Mucosa of descending colon (tissue), 3 donors: ENCODE data around the gene FAM234B. TPM values are rescaled to one million over a fixed set of nuclear protein-coding genes. Genes with fewer than 3 reads are reported as not detected.
A peak's percentile ranks its signal among the peaks of the same experiment; 100 is the strongest.

Experiments
- ATAC-seq: fragments of 200-7000 bp; cut with Tn5 transposase; one replicate; pipeline ENCODE4 v1.9.1; 2020; ENCODE audit warnings: mild to moderate bottlenecking, moderate library complexity
- DNase-seq, 3 donors: peaks; one replicate each; pipeline ENCODE4 v3.0.0-alpha.2; 2020
- H3K36me3 ChIP-seq: fragments of 200-600 bp; one replicate; pipeline ENCODE4 v1.8.0; 2021; ENCODE audit warnings: low read depth, mild to moderate bottlenecking
- H3K4me1 ChIP-seq: fragments of 200-600 bp; one replicate; pipeline ENCODE4 v1.8.0; 2021; ENCODE audit warnings: low read depth, mild to moderate bottlenecking
- H3K4me3 ChIP-seq: fragments of 200-600 bp; one replicate; pipeline ENCODE4 v1.8.0; 2021; ENCODE audit warnings: mild to moderate bottlenecking
- H3K9me3 ChIP-seq: fragments of 200-600 bp; one replicate; pipeline ENCODE4 v1.8.0; 2021; ENCODE audit warnings: mild to moderate bottlenecking
- intact Hi-C, 2 donors: fragments of 100-400 bp; cut with DNase I in 1 of 2; cut with micrococcal nuclease in 1 of 2; formaldehyde crosslinking; loops; one replicate each; pipeline versions ENCODE4 v1.11.0 to v1.11.1; 2022; cut with DNase I, micrococcal nuclease
- total RNA-seq, 3 donors: library from RNA; stranded (reverse); fragmentation: NEBNext Ultra II Directional in 2 of 3; extraction: Animal tissue kit (Norgen Biotek cat#: 25700) in 2 of 3; gene quantifications; one replicate each; pipeline versions ENCODE4 v1.2.1 to v1.2.4, GENCODE V29; 2021 to 2023
- TF ChIP-seq, protein P1 (sequence below): fragments of 200-600 bp; IDR thresholded peaks from one replicate; pipeline ENCODE4 v1.8.0; 2022; ENCODE audit warnings: antibody characterized with exemption, mild to moderate bottlenecking
- donor health status: DM: no; HTN: no; CAD: no; lungs with moderate emphysema.
- donor health status: DM: no; HTN: no; CAD: no.
- donor health status: DM: no; HTN: yes; CAD: no.

The FAM234B gene
- total RNA-seq, 3 donors from 2014 or later: 1.4 to 3.4 (median 1.9) TPM

DNA sequence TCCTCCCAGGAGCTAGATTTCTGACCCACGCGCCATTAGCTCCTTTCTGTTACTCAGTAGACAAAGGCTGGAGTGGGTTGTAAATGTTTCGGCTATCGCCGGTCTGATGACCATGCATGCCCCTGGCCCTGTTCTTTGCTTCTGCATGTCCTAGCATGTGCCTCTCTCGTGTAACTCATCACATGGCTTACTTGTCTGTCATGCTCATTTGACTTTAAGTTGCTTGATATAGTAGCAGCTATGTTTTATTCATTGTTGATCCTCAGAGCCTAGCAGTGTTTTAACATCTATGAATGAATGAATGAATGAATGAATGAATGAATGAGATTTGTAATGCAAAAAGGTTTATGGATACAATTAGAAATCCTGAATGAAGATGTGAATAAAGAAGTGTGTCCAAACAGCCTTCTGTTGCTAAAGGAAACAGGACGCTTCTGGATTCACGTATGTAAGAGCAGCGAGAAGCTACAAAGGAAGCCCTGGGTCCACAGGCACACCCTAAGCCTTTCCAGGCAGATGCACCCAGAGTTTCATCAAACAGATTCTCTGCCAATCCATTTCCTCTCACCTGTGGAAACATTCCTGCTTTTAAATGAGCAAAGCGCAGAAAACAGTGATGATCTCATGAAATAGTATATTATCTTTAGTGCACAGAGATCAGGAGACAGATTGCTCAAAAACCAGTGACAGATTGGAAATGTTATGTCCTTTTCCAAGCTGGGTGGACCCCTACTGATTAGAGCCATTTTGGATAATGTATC, 55.8 kb downstream of the FAM234B start:
- DNase-seq: no peak
- intact Hi-C loops: loop anchor here (5.0 to 10.0 kb wide), 2 partner anchors 97 to 105 kb away; partner anchors contain the start of gene EMP1 (in 1 of the 2)
- ATAC-seq: no peak
- Histone ChIP-seq H3K4me3 (no peak overlapping the region), H3K4me1 (peaks cover 25% of the 10 kb centered on the region), H3K36me3 (no peaks in the 10 kb centered on the region), H3K9me3 (no peaks in the 10 kb centered on the region)
- TF ChIP-seq, protein P1, sequence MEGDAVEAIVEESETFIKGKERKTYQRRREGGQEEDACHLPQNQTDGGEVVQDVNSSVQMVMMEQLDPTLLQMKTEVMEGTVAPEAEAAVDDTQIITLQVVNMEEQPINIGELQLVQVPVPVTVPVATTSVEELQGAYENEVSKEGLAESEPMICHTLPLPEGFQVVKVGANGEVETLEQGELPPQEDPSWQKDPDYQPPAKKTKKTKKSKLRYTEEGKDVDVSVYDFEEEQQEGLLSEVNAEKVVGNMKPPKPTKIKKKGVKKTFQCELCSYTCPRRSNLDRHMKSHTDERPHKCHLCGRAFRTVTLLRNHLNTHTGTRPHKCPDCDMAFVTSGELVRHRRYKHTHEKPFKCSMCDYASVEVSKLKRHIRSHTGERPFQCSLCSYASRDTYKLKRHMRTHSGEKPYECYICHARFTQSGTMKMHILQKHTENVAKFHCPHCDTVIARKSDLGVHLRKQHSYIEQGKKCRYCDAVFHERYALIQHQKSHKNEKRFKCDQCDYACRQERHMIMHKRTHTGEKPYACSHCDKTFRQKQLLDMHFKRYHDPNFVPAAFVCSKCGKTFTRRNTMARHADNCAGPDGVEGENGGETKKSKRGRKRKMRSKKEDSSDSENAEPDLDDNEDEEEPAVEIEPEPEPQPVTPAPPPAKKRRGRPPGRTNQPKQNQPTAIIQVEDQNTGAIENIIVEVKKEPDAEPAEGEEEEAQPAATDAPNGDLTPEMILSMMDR: no peak

DNA sequence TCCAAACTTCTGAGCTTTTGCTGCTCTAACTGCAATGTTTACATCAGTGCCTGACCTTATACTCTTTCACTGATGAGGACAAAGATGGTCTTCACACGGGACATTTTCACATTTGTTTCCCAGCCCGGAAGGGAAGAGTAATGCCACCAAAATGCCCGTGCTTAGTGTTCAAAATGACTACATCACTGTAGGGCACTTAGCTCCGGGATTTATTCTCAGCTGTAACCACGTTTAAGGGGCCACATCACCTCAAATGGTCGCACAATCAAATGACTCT, 56.4 kb downstream of the FAM234B start:
- ATAC-seq: no peak
- no peaks in the 10 kb centered on the region for H3K36me3 ChIP-seq
- intact Hi-C loops: loop anchor here in 1 of 2 donors (5.0 kb wide), 1 partner anchor 97 kb away; the partner anchor contains the start of gene EMP1
- no peak for DNase-seq
- TF ChIP-seq, protein P1: no peak
- H3K9me3 ChIP-seq: no peaks in the 10 kb centered on the region
- peaks cover 25% of the 10 kb centered on the region for H3K4me1 ChIP-seq
- H3K4me3 ChIP-seq: no peak overlapping the region

DNA sequence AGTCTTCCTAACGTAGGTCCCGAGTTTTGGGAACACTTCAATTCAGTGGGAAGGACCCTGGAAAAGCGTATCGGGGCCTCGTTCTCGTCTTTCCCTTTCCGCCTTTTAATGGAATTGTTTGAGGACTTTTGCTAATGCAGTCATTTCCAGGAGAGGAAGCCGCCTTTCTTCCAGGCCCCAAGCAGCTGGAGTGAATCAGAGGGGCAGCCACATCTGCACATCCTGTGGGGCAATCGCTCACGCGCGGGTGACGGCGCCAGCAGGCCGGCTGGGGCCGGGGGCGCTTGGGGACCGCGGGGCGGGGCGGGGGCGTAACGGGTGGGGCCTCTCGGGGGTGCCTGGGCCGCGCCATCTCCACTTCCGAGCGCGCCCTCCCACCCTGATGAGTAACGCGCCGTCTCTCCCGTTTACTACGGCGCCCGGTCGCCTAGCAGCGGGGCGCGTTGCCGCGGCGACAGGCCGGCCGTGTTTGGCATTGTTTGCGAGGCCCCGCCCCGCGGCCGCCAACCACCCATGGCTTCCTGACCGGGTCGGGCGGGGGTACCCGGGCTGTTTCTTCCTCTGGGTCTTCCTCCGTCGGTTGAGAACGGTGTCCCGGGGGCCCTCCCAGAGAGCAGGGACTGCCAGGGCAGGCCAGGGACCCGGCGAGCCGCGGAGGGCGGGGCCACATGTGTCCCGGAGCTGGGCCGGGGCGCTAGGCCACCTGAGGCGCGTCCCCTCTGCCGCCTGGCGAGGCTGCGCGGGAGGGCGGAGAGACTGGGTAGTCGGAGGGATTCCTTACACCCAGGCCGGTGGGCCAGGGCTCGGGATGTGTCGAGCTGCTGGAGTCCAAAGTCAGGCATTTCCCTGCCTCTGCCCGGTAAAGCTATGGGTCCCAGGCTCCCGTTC, 56.9 kb downstream of the FAM234B start:
- intact Hi-C loops: loop anchor here in 1 of 2 donors (5.0 kb wide), 1 partner anchor 96 kb away; the partner anchor contains the start of gene EMP1
- peak; percentile 84 for ATAC-seq
- Histone ChIP-seq H3K4me3 (peak overlapping the region; percentile 11), H3K36me3 (no peaks in the 10 kb centered on the region), H3K9me3 (no peaks in the 10 kb centered on the region), H3K4me1 (peaks cover 25% of the 10 kb centered on the region)
- peak; percentile 90 to 95 (median 91) for DNase-seq
- TF ChIP-seq, protein P1: no peak

DNA sequence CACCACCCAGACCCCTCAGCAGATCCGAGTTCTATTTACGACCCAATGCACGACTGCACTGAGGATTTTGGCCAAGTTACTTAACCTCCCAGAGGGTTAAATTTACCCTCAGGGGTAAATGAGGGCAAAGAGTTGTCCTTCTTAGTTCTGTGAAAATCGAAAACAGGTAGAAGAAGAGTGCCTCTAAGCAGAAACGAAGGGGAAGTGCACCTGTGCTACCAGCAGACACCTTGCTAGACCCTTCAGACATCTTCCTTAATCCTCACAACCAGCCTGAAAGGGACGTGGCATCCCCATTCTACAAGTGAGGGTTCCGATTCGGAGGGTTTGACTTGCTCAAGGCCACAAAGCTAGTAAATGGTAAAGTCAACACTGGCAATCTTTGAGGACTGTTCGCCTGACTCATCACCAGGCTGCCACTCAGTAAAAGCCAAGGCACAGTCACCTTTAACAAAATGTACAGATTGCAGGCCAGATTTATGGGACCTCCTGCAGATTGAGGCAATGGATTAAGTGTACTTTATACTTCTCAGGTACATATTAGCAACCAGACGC, 57.7 kb downstream of the FAM234B start:
- intact Hi-C loops: loop anchor here in 1 of 2 donors (5.0 kb wide), 1 partner anchor 95 kb away; the partner anchor contains the start of gene EMP1
- TF ChIP-seq, protein P1: no peak
- Histone ChIP-seq H3K4me3 (no peak overlapping the region), H3K4me1 (peaks cover 25% of the 10 kb centered on the region), H3K36me3 (no peaks in the 10 kb centered on the region), H3K9me3 (no peaks in the 10 kb centered on the region)
- ATAC-seq: peak; percentile 64
- no peak for DNase-seq

DNA sequence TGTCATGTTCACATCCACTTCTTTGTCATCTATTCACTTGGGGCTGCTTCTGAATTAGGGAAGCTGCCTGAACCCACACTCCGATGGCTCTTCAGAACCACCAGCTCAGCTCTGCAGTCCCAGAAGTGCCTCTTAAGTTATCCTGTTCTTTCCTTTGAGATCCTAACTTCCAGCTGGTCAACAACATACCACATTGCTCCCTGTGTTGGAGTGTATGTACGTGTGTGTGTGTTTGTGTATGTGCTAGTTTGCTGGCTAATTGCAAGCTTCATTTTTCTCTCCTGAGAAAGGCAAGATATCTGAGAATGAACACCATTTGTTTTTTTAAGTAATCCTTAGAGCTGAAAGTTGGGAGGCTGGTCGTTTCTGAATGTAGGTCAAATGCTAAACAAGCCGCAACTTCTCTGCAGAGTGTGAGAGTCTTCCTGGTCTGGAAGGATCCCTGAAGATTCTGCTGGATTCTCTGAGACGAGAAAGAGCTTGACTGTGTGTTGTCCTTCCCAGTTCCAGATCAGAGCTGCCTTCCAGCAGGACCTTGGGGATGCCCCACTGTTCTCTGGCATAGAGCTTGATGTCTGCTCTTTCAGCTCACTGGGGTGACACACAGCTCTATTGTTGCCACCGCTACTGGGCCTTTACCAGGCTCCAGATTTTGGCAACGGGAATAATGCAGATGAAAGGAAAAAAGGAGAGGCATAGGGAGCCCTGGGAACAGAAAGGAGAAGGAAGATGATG, 58.4 kb downstream of the FAM234B start:
- intact Hi-C loops: loop anchor here in 1 of 2 donors (5.0 kb wide), 1 partner anchor 95 kb away; the partner anchor contains the start of gene EMP1
- DNase-seq: no peak

More for the DNA sequence above, 58.4 kb downstream of the FAM234B start:
- TF ChIP-seq, protein P1: no peak
- Histone ChIP-seq H3K36me3 (no peaks in the 10 kb centered on the region), H3K4me3 (no peak overlapping the region), H3K9me3 (no peaks in the 10 kb centered on the region), H3K4me1 (peaks cover 25% of the 10 kb centered on the region)
- ATAC-seq: no peak
